ENCODE results near the gene CWC27. TPM values are rescaled to one million over a fixed set of nuclear protein-coding genes. Genes with fewer than 3 reads are reported as not detected.

CWC27 gene
- total and polyA plus RNA-seq, 3 donors from 2014 or later = 12.4 to 22.9 (median 17.5) TPM

GRCh38 chr5:64963278-64963677 lies 194.5 kb downstream of the CWC27 start:
- H3K27me3 ChIP-seq = no peaks in the 10 kb centered on the region
- no peaks in the 10 kb centered on the region for H3K9me3 ChIP-seq
- H3K27ac ChIP-seq = no peak overlapping the region
- TF ChIP-seq, protein P1, sequence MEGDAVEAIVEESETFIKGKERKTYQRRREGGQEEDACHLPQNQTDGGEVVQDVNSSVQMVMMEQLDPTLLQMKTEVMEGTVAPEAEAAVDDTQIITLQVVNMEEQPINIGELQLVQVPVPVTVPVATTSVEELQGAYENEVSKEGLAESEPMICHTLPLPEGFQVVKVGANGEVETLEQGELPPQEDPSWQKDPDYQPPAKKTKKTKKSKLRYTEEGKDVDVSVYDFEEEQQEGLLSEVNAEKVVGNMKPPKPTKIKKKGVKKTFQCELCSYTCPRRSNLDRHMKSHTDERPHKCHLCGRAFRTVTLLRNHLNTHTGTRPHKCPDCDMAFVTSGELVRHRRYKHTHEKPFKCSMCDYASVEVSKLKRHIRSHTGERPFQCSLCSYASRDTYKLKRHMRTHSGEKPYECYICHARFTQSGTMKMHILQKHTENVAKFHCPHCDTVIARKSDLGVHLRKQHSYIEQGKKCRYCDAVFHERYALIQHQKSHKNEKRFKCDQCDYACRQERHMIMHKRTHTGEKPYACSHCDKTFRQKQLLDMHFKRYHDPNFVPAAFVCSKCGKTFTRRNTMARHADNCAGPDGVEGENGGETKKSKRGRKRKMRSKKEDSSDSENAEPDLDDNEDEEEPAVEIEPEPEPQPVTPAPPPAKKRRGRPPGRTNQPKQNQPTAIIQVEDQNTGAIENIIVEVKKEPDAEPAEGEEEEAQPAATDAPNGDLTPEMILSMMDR (IDR thresholded peaks at IDR 0.05) = no peak
- no peaks in the 10 kb centered on the region for H3K4me1 ChIP-seq
- no peak overlapping the region for H3K4me3 ChIP-seq
- intact Hi-C loops (cut with DNase I; ENCODE audit: low total_unique reads) = loop anchor here (10.0 kb wide), 1 partner anchor 522 kb away; the partner anchor contains the start of gene ADAMTS6
- DNase-seq = no peak
- WGBS, 2 donors = 90 to 100% methylated on average over 1 of the region's 1 CpG
- no peaks in the 10 kb centered on the region for H3K36me3 ChIP-seq (ENCODE audit: low read depth, missing control alignments)

GRCh38 chr5:64968591-64969110 lies 199.9 kb downstream of the CWC27 start:
- intact Hi-C loops (cut with DNase I; ENCODE audit: low total_unique reads) = loop anchor here (10.0 kb wide), 1 partner anchor 516 kb away; the partner anchor contains the start of gene ADAMTS6

GRCh38 chr5:64969578-64969977 lies 200.8 kb downstream of the CWC27 start:
- TF ChIP-seq, protein P1 (IDR thresholded peaks at IDR 0.05) = no peak
- no peak for TF ChIP-seq POLR2A (IDR thresholded peaks at IDR 0.05)
- WGBS, 2 donors = 66 to 70% methylated on average over 5 of the region's 5 CpGs
- no peaks in the 10 kb centered on the region for H3K9me3 ChIP-seq
- H3K27me3 ChIP-seq = no peaks in the 10 kb centered on the region
- peak overlapping the region in 1 of 2 donors; percentile 11 for H3K4me3 ChIP-seq
- intact Hi-C loops (cut with DNase I; ENCODE audit: low total_unique reads) = loop anchor here (10.0 kb wide), 1 partner anchor 515 kb away; the partner anchor contains the start of gene ADAMTS6
- H3K4me1 ChIP-seq = no peaks in the 10 kb centered on the region
- H3K36me3 ChIP-seq (ENCODE audit: low read depth, missing control alignments) = no peaks in the 10 kb centered on the region
- DNase-seq = no peak
- no peak overlapping the region for H3K27ac ChIP-seq

More at GRCh38 chr5:64968591-64969110, 199.9 kb downstream of the CWC27 start:
- no peak overlapping the region for H3K27ac ChIP-seq
- H3K4me3 ChIP-seq = no peak overlapping the region
- no peak for DNase-seq
- no peaks in the 10 kb centered on the region for H3K36me3 ChIP-seq (ENCODE audit: low read depth, missing control alignments)
- no peaks in the 10 kb centered on the region for H3K27me3 ChIP-seq
- no peaks in the 10 kb centered on the region for H3K4me1 ChIP-seq
- 75 to 85% methylated on average over 1 of the region's 1 CpG for WGBS, 2 donors
- no peaks in the 10 kb centered on the region for H3K9me3 ChIP-seq
- TF ChIP-seq, protein P1 (IDR thresholded peaks at IDR 0.05) = no peak
- TF ChIP-seq POLR2A (IDR thresholded peaks at IDR 0.05) = no peak

GRCh38 chr5:64971513-64971912 lies 202.8 kb downstream of the CWC27 start:
- WGBS, 2 donors = 55 to 86% methylated on average over 2 of the region's 2 CpGs
- DNase-seq = no peak
- no peak for TF ChIP-seq POLR2A (IDR thresholded peaks at IDR 0.05)
- TF ChIP-seq, protein P1 (IDR thresholded peaks at IDR 0.05) = no peak
- H3K27ac ChIP-seq = no peak overlapping the region
- intact Hi-C loops (cut with DNase I; ENCODE audit: low total_unique reads) = no loop called here
- H3K9me3 ChIP-seq = no peaks in the 10 kb centered on the region
- H3K36me3 ChIP-seq (ENCODE audit: low read depth, missing control alignments) = no peaks in the 10 kb centered on the region
- no peaks in the 10 kb centered on the region for H3K27me3 ChIP-seq
- H3K4me1 ChIP-seq = no peaks in the 10 kb centered on the region
- H3K4me3 ChIP-seq = no peak overlapping the region

DNA sequence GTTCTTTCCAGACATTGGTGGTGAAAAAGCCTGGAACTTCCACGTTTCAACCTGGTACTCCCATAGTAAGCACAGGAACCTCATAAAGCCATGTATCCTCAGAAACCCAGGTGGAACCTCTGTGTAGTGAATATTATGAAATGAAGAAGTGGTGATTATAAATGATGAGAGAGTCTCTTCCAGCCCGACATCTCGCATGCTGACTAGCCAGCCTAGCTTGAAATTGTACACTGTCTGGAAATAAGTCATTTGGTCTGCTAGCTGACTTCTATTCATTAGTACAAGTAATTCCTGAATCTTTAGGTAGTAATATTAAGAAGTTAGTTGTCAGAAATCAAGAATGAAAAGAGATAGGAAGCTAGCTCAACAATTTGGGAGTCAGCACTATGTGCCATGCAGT lies 203.3 kb downstream of the CWC27 start:
- H3K27ac ChIP-seq = no peak overlapping the region
- TF ChIP-seq, protein P1 (IDR thresholded peaks at IDR 0.05) = no peak
- no peak for TF ChIP-seq POLR2A (IDR thresholded peaks at IDR 0.05)
- no peaks in the 10 kb centered on the region for H3K27me3 ChIP-seq
- no peaks in the 10 kb centered on the region for H3K4me1 ChIP-seq
- H3K36me3 ChIP-seq (ENCODE audit: low read depth, missing control alignments) = no peaks in the 10 kb centered on the region
- WGBS, 2 donors = 90 to 96% methylated on average over 3 of the region's 3 CpGs
- no peak overlapping the region for H3K4me3 ChIP-seq
- no peaks in the 10 kb centered on the region for H3K9me3 ChIP-seq
- intact Hi-C loops (cut with DNase I; ENCODE audit: low total_unique reads) = no loop called here
- no peak for DNase-seq

All from testis (tissue), 3 donors.